OCI-LY1 (cell line): Measurements from ENCODE around the gene C1QTNF5.

Experiments
- CTCF ChIP-seq: fragments of 200-600 bp; sonication (generic), shearing (Covaris generic); IDR thresholded peaks from 2 replicates; pipeline ENCODE4 v1.5.1; 2017; ENCODE audit warnings: mild to moderate bottlenecking, antibody characterized with exemption, low read length, moderate library complexity, mixed read lengths
- EZH2 ChIP-seq: fragments of 200-600 bp; sonication (generic), shearing (Covaris generic); IDR thresholded peaks from 2 replicates; pipeline ENCODE4 v1.8.0; 2017; ENCODE audit warnings: borderline replicate concordance, mixed run types, mild to moderate bottlenecking, antibody characterized with exemption, low read length, moderate library complexity, mixed read lengths

GRCh38 chr11:119337581-119338317 lies 2.9 kb downstream of the C1QTNF5 start:
- no peak for TF ChIP-seq CTCF
- TF ChIP-seq EZH2, result no peak
